ENCODE data around the gene APOBEC3B.
"Not testable (repeated sequence)": the region's sequence is repeated elsewhere in the genome, so short reads cannot be mapped to it uniquely, and the experiment has no call there.

The APOBEC3B gene

GRCh38 chr22:38967451-38968450 is 14.4 kb upstream of the APOBEC3B start:
- no peak for DNase-seq (ENCODE audit: low read depth in 2 of 2)

- no peak for DNase-seq (ENCODE audit: low read depth in 2 of 2)
Observed at GRCh38 chr22:38968801-38969200, 13.3 kb upstream of the APOBEC3B start.

- DNase-seq (ENCODE audit: low read depth in 2 of 2), result no peak
Observed at GRCh38 chr22:38970551-38970950, 11.6 kb upstream of the APOBEC3B start.

- no peak for DNase-seq (ENCODE audit: low read depth in 2 of 2)
Observed at GRCh38 chr22:38971202-38971601, 10.9 kb upstream of the APOBEC3B start.

- no peak for DNase-seq (ENCODE audit: low read depth in 2 of 2)
Observed at GRCh38 chr22:38971791-38972190, 10.4 kb upstream of the APOBEC3B start.

- DNase-seq (ENCODE audit: low read depth in 2 of 2), result no peak
Observed at GRCh38 chr22:38972558-38972957, 9.6 kb upstream of the APOBEC3B start.

- DNase-seq (ENCODE audit: low read depth in 2 of 2), result peak in 1 of 2 donors; percentile 18
Observed at GRCh38 chr22:38973289-38974169, 8.6 kb upstream of the APOBEC3B start.

GRCh38 chr22:38974170-38974825 is 7.8 kb upstream of the APOBEC3B start:
- DNase-seq (ENCODE audit: low read depth in 2 of 2), result no peak

- DNase-seq (ENCODE audit: low read depth in 2 of 2), result no peak
Observed at GRCh38 chr22:38974826-38975175, 7.3 kb upstream of the APOBEC3B start.

GRCh38 chr22:38977289-38977688 is 4.9 kb upstream of the APOBEC3B start:
- not testable (repeated sequence) for DNase-seq (ENCODE audit: low read depth in 2 of 2)

GRCh38 chr22:38980587-38980986 is 1.6 kb upstream of the APOBEC3B start:
- not testable (repeated sequence) for DNase-seq (ENCODE audit: low read depth in 2 of 2)

GRCh38 chr22:38981005-38981991 is 849 bp upstream of the APOBEC3B start:
- no peak for DNase-seq (ENCODE audit: low read depth in 2 of 2)

GRCh38 chr22:38984224-38984623 is 2.1 kb downstream of the APOBEC3B start:
- DNase-seq (ENCODE audit: low read depth in 2 of 2), result no peak

GRCh38 chr22:38984784-38985757 is 2.9 kb downstream of the APOBEC3B start:
- peak; percentile 60 to 62 for DNase-seq (ENCODE audit: low read depth in 2 of 2)

- DNase-seq (ENCODE audit: low read depth in 2 of 2), result no peak
Observed at GRCh38 chr22:38986629-38987028, 4.5 kb downstream of the APOBEC3B start.

- DNase-seq (ENCODE audit: low read depth in 2 of 2), result no peak
Observed at GRCh38 chr22:38987171-38987895, 5.2 kb downstream of the APOBEC3B start.

GRCh38 chr22:38989466-38989865 is 7.3 kb downstream of the APOBEC3B start:
- no peak for DNase-seq (ENCODE audit: low read depth in 2 of 2)

- DNase-seq (ENCODE audit: low read depth in 2 of 2), result not testable (repeated sequence)
Observed at GRCh38 chr22:38992871-38993371, 10.8 kb downstream of the APOBEC3B start.

- no peak for DNase-seq (ENCODE audit: low read depth in 2 of 2)
Observed at GRCh38 chr22:38996105-38996504, 14.0 kb downstream of the APOBEC3B start.

Measured in stimulated activated CD4-positive, alpha-beta T cell treated with anti-CD3 and anti-CD28 coated beads, Interleukin-4, amount 100 ng/mL, for 48 hours (primary cell).